Liver (tissue), 3 donors: ENCODE data around the gene PLCD1.
A peak's percentile ranks its signal among the peaks of the same experiment; 100 is the strongest.

Experiments used
- CTCF ChIP-seq: fragments of 150-350 bp; IDR thresholded peaks from 2 replicates; pipeline ENCODE4 v1.5.1; 2017; ENCODE audit warnings: improper control_type of control experiment, low read depth, low read length; ENCODE audit not compliant: missing input control
- EGR1 ChIP-seq, 2 donors: IDR thresholded peaks; 2 replicates each; pipeline ENCODE4 v1.6.1; 2016 to 2018; ENCODE audit warnings: antibody characterized with exemption in 2 of 2, low read depth in 2 of 2
- FOXA2 ChIP-seq: IDR thresholded peaks from 2 replicates; pipeline ENCODE4 v1.6.1; 2016; ENCODE audit warnings: antibody characterized with exemption
- MAX ChIP-seq: IDR thresholded peaks from 2 replicates; pipeline ENCODE4 v1.6.1; 2016; ENCODE audit warnings: antibody characterized with exemption
- RAD21 ChIP-seq, 2 donors: IDR thresholded peaks; 2 replicates each; pipeline ENCODE4 v1.6.1; 2016; ENCODE audit warnings: antibody characterized with exemption in 2 of 2, mild to moderate bottlenecking in 2 of 2
- RXRA ChIP-seq, 2 donors: IDR thresholded peaks; 2 replicates each; pipeline ENCODE4 v1.6.1; 2017 to 2018; ENCODE audit warnings: antibody characterized with exemption in 2 of 2, mild to moderate bottlenecking in 1 of 2
- SP1 ChIP-seq: IDR thresholded peaks from 2 replicates; pipeline ENCODE4 v1.6.1; 2018; ENCODE audit warnings: antibody characterized with exemption, mild to moderate bottlenecking
- TAF1 ChIP-seq: conservative IDR thresholded peaks from 2 replicates; pipeline ENCODE4 v1.6.1; 2016; ENCODE audit warnings: antibody characterized with exemption, mild to moderate bottlenecking
- ZBTB33 ChIP-seq: IDR thresholded peaks from 2 replicates; pipeline ENCODE4 v1.6.1; 2016; ENCODE audit warnings: antibody characterized with exemption
- TF ChIP-seq, protein P1 (sequence below): IDR thresholded peaks from 2 replicates; pipeline ENCODE4 v1.6.1; 2016; ENCODE audit warnings: antibody characterized with exemption, mild to moderate bottlenecking
- donor health status: healthy.
- donor health status: healthy.

DNA sequence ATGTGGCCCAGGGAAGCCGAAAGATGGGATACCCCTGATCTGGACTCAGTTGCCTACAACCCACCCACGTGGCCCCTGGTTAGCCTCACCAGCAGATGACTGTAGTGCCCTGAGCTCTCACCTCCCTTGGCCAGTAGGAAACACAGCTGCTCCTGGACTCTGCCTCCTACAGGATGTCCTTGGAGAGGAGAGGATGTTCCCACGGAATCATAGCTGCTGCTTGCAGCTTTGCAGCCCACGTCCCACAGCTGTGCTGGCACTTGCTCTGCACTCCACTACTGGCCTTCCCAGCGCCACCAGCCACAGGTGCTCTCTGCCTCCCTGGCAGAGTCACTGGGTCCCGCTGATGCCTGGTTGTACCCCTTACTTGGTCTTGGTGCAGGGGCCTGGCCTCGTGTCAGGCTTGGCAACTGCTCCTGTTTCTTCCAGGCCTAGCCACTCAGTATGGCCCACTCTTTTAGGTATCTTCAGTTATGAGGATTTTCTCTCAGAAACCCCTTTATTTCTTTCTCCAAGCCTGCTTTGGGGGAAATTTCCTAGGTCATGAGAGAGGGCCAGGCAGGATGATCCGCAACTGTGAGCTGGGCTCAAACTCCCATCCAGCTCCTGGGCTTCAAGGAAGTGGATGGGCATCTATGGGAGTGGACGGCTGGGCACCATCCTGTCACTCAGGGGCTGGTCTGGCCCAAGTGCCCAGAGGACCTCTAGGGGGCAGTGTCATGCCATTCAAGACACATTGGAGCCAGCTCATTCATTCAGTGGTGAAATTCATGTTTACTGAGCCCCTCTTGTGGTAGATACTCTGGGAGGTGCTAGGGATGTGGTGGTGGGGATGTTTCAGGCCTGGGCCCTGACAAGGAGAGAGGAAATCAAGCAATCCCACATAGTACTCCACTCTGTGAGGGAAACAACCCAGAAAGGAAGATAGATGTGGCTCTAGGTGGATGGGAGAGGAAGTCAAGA is 55.0 kb downstream of the PLCD1 start:
- TF ChIP-seq CTCF (peak; percentile 80), FOXA2 (no peak), EGR1 (IDR thresholded peaks at IDR 0.05; ENCODE audit: low read depth in 2 of 2) (no peak), TAF1 (no peak), RAD21 (IDR thresholded peaks at IDR 0.05) (peak; percentile 83 to 88), MAX (no peak), SP1 (no peak), ZBTB33 (no peak), RXRA (IDR thresholded peaks at IDR 0.05) (no peak)
- TF ChIP-seq, protein P1, sequence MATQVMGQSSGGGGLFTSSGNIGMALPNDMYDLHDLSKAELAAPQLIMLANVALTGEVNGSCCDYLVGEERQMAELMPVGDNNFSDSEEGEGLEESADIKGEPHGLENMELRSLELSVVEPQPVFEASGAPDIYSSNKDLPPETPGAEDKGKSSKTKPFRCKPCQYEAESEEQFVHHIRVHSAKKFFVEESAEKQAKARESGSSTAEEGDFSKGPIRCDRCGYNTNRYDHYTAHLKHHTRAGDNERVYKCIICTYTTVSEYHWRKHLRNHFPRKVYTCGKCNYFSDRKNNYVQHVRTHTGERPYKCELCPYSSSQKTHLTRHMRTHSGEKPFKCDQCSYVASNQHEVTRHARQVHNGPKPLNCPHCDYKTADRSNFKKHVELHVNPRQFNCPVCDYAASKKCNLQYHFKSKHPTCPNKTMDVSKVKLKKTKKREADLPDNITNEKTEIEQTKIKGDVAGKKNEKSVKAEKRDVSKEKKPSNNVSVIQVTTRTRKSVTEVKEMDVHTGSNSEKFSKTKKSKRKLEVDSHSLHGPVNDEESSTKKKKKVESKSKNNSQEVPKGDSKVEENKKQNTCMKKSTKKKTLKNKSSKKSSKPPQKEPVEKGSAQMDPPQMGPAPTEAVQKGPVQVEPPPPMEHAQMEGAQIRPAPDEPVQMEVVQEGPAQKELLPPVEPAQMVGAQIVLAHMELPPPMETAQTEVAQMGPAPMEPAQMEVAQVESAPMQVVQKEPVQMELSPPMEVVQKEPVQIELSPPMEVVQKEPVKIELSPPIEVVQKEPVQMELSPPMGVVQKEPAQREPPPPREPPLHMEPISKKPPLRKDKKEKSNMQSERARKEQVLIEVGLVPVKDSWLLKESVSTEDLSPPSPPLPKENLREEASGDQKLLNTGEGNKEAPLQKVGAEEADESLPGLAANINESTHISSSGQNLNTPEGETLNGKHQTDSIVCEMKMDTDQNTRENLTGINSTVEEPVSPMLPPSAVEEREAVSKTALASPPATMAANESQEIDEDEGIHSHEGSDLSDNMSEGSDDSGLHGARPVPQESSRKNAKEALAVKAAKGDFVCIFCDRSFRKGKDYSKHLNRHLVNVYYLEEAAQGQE = no peak
